Measurements from ENCODE around the gene MCF2L2.

The MCF2L2 gene

GRCh38 chr3:183222631-183223235 is 205.7 kb downstream of the MCF2L2 start:
- no peak for DNase-seq

DNA sequence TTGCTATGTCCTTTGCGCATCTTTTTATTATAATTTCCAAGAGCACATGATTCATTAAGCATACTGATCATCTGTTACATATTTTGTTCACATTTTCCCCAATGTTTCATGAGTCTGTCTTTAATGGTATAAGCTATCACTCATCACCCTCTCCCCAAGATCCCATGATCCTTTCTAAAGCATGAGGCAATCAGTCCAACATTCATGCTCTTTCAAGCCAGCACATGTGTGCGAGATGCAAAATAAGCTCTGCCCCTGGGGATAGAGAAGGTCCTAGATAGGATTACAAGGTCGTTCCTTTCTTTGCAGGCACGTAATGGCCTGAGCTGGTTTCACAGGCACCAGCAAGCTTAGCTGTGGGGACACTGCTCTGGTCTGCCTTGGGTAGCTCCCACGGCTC is 207.6 kb downstream of the MCF2L2 start:
- no peak for DNase-seq

- no peak for DNase-seq
Observed at GRCh38 chr3:183218826-183219225, 209.6 kb downstream of the MCF2L2 start.

DNA sequence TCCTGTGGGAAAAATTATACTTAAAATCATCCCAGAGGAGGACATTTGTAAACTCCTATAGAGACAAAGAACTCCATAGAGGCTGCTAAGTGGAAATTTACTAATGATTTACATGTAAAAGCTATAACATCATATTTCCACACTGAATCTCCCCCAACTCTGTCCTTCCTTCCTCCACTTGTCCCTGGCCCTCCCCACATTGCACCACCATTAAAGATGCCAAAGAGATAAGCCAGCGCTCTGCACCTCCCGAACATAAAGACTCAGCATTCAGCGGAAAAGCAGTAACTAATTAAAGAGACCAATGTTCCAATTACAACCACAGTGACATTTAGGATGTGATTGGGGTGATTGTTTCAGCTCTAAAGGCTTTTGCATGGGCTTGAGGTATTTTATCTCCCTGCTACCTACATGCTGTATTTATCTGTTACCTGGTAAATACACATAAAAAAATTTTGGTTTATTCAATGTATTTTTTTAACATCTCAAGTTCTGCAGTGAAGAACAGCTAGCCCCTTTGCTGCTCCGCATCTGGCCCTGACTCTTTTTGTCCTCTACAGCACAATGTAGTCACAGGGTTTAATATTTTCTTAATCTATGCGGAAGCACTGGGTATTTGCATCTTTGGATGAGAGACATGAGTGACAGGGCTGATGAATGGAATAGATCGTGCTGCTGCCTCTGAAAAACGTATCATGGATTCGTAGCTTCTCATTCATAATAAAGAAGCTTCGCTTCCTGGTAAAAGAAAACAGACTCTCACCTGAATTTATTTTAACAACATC is 210.7 kb downstream of the MCF2L2 start:
- DNase-seq, result no peak

DNA sequence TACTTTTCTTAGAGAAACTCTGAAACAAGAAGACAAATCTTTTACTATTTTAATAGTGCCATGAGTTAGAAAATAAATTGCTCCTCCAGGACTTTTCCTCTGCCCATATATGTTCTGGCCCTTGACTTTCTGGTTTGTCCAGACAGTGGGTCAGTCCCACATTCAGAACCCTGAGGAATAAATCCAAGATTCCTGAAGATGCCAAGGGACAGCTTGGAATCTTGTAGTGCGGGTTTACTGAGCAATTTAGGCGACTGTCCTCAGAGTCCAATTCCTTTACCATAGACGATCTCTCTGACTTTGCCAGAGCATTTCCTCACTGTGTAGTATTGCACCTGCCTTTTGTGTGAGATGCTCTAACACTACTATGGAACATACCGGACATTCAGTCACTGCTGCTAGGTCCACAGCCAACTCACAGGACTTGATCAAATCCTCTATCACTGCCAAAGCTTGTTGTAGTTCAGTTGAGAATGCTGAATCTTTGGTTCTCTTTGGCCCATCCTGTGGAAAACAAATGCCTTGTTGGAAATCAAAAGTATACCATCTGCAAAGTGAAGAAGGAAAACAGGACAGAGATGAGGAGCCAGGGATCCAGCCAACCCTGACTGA is 212.7 kb downstream of the MCF2L2 start:
- no peak for DNase-seq

GRCh38 chr3:183214277-183214612 is 214.2 kb downstream of the MCF2L2 start:
- DNase-seq, result no peak

DNA sequence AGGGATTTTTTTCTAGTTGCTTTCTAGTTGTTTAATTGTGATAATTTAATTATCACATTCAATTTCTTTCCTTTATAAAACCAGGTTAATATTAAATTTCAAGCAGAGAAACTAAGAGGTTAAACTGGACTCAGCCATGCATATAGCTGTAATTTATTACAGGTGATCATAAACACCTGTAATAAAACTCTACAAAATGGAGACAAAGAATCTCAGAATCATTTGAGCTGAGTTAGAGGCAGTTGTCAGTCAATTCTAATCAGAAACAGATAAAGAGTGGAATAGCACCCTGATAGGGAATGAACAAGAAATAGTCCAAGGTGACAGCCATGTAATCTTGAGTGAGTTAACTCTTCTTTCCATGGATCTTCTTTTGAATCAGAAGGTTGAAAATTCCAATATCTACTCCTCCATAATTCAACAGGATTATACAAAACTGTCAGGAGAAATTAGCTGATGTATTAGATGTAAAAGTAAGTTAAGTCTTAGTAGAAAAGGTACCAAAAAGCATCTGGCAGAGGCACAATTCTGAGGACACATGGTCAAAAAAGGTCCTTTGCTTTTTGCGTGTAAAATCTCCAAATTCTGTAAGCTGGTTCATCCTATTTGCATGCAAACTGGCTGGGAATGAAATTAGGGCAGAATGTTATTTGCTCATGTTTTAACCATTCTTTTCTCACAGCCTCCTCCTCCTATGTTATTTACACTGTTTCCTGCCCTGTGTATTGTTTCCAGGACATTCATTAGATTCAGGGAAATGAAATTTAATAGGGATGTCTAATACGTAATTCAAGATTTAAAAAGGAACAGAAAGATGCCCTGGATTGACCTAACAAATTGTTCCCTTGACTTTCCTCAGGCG is 214.8 kb downstream of the MCF2L2 start:
- no peak for DNase-seq

- DNase-seq, result no peak
Observed at GRCh38 chr3:183212565-183212964, 215.9 kb downstream of the MCF2L2 start.

GRCh38 chr3:183212096-183212495 is 216.3 kb downstream of the MCF2L2 start:
- no peak for DNase-seq

- no peak for DNase-seq
Observed at GRCh38 chr3:183211352-183211751, 217.1 kb downstream of the MCF2L2 start.

GRCh38 chr3:183210862-183211341 is 217.5 kb downstream of the MCF2L2 start:
- DNase-seq, result peak; percentile 56

DNA sequence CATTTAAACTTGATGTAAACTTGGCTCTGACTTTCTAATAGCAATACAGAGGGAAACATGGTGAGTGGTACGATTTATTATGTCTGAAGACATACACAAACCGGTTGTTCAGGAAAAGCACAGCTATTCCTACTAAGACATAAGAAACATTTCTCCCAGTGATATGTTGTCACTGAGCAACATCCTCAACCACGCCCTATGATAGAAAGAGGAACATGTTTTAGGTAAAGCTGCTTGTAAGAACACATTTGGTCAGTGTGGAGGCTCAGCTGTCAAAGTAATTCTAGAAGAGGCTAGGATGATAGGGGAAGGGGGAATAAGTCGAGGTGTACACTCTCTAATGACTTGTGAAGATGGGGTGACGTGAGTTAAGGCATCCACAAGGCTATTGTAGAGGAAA is 218.1 kb downstream of the MCF2L2 start:
- DNase-seq, result no peak

DNA sequence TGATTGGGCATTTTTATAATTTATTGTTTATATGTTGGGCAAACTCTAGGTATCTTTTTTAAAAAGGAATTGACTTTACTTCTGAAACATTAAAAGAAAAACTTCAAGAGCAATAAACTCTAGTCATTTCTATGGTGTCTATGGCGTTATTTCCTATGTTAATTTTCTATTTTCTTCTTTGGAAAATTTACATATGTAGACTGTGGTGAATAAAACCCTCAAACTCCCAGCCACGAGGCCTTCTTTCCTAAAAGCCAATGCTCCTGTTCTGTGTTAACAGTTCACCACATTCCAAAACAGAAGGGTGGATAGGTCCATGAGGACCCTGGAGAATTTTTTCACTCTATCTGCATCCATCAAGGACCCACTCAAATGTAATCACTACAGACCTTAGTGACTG is 219.6 kb downstream of the MCF2L2 start:
- no peak for DNase-seq

GRCh38 chr3:183208260-183208659 is 220.2 kb downstream of the MCF2L2 start:
- DNase-seq, result no peak

- no peak for DNase-seq
Observed at GRCh38 chr3:183203670-183204069, 224.7 kb downstream of the MCF2L2 start.

- peak; percentile 28 for DNase-seq
Observed at GRCh38 chr3:183202004-183202722, 226.3 kb downstream of the MCF2L2 start.

GRCh38 chr3:183198939-183199338 is 229.5 kb downstream of the MCF2L2 start:
- no peak for DNase-seq

GRCh38 chr3:183197734-183198133 is 230.7 kb downstream of the MCF2L2 start:
- no peak for DNase-seq

- DNase-seq, result no peak
Observed at GRCh38 chr3:183195266-183195665, 233.2 kb downstream of the MCF2L2 start.

GRCh38 chr3:183193762-183194689 is 234.4 kb downstream of the MCF2L2 start:
- DNase-seq, result no peak

- no peak for DNase-seq
Observed at GRCh38 chr3:183192650-183193300, 235.6 kb downstream of the MCF2L2 start.
